ENCODE results near the gene PGAP6. TPM values are rescaled to one million over a fixed set of nuclear protein-coding genes. Genes with fewer than 3 reads are reported as not detected.
A peak's percentile ranks its signal among the peaks of the same experiment; 100 is the strongest.
"Not testable (repeated sequence)": the region's sequence is repeated elsewhere in the genome, so short reads cannot be mapped to it uniquely, and the experiment has no call there.

Gene PGAP6
- total RNA-seq, 2 experiments from 2014 or later, result 59.2 to 59.9 TPM

- ChIA-PET CTCF (no interaction called here), POLR2A (interaction anchor here (0.6 to 3.2 kb wide), 4 partner anchors 10 to 408 kb away, joined by 3 to 23 read pairs (median 3); partner anchors contain the start of genes CHTF18, MRPL28 and RPUSD1)
- H3K9me3 Mint-ChIP-seq, result no peaks in the 10 kb centered on the region
- peaks cover 24% of the 10 kb centered on the region for H3K4me1 Mint-ChIP-seq
- peak overlapping the region; percentile 79 for H3K4me3 Mint-ChIP-seq
- H3K36me3 Mint-ChIP-seq (ENCODE audit: low read depth), result peaks cover 5% of the 10 kb centered on the region
- peak overlapping the region; percentile 86 for H3K27ac Mint-ChIP-seq
- H3K27me3 Mint-ChIP-seq, result peaks cover 10% of the 10 kb centered on the region
- DNase-seq, result no peak
Measured at GRCh38 chr16:380762-381011, 1.1 kb downstream of the PGAP6 start.

DNA sequence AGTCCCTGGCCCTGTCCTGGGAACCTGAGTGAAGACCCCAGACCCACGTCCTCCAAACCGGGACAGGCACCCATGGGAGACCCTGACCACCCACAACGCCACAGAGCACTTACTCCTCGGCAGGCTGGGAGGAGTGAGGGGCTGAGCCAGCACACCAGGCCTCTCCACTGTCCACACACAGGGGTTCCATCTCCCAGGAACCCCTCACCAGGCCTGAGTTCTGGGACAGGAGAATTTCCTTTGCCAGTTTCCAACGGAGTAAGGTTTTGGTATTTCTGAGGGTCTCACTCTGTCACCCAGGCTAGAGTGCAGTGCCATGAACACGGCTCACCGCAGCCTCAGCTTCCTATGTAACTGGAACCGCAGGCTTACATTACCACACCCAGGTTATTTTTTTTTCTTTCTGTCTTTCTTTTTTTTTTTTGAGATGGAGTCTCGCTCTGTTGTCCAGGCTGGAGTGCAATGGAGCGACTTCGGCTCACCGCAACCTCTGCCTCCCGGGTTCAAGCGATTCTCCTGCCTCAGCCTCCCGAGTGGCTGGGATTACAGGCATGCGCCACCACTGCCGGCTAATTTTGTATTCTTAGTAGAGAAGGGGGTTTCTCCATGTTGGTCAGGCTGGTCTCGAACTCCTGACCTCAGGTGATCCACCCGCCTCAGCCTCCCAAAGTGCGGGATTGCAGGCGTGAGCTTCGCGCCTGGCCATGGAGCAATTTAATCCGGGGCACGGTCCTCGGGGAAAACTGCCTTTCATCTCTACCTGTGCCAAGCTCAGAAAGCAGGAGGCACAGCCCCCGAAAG lies 1.6 kb downstream of the PGAP6 start:
- peak; percentile 47 for DNase-seq
- peaks cover 10% of the 10 kb centered on the region for H3K27me3 Mint-ChIP-seq
- H3K9me3 Mint-ChIP-seq, result no peaks in the 10 kb centered on the region
- ChIA-PET POLR2A (interaction anchor here (0.6 to 3.2 kb wide), 5 partner anchors 9 to 408 kb away, joined by 3 to 23 read pairs (median 3); partner anchors contain the start of genes CHTF18, DECR2, MRPL28 and RPUSD1), CTCF (no interaction called here)
- H3K4me3 Mint-ChIP-seq, result peak overlapping the region; percentile 79
- peaks cover 24% of the 10 kb centered on the region for H3K4me1 Mint-ChIP-seq
- H3K27ac Mint-ChIP-seq, result peak overlapping the region; percentile 86
- H3K36me3 Mint-ChIP-seq (ENCODE audit: low read depth), result peaks cover 5% of the 10 kb centered on the region

DNA sequence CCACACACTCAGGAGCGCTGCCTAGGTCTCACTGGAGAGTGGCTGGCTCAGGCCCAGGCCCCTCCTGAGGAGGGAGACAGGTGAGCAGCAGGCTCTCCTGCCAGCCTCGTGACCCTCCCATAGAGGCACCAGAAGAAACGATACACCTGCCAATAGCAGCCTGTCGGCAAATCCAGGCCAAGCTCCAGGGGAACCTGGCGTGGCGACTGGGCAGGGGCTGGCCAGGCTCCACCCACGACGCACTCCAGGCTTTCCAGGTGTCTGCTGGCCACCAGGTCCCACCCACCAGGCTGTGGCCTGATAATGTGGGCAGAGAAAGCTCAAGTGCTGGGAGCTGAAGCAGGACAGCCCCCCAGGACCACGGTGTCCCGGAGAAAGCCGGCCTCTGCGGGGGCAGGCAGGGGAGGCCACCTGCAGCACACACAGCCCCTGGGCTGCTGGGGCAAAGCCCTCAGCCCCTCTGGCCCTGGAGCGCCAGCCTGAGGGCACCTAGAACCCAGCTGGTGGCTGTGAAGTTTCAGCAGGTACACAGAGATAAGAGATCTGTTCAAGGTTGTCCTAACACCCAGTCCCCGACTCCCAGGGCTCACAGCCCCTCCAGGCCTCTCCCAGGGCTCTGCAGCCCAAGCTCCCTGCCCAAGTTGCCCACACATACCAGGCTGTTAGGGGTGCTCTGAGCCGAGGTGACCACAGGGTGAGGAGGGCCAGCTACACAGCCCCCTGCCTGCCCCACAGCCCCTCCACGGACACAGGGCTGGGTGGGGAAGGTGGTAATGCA lies 2.4 kb downstream of the PGAP6 start:
- Mint-ChIP-seq H3K9me3 (no peaks in the 10 kb centered on the region), H3K36me3 (ENCODE audit: low read depth) (peaks cover 5% of the 10 kb centered on the region), H3K4me3 (peak overlapping the region; percentile 79), H3K27ac (peak overlapping the region; percentile 86), H3K4me1 (peaks cover 24% of the 10 kb centered on the region), H3K27me3 (peaks cover 10% of the 10 kb centered on the region)
- ChIA-PET POLR2A (interaction anchor here (0.8 to 0.9 kb wide), 2 partner anchors 9 to 22 kb away, joined by 3 read pairs; partner anchors contain the start of genes DECR2 and MRPL28), CTCF (no interaction called here)
- DNase-seq, result no peak

DNA sequence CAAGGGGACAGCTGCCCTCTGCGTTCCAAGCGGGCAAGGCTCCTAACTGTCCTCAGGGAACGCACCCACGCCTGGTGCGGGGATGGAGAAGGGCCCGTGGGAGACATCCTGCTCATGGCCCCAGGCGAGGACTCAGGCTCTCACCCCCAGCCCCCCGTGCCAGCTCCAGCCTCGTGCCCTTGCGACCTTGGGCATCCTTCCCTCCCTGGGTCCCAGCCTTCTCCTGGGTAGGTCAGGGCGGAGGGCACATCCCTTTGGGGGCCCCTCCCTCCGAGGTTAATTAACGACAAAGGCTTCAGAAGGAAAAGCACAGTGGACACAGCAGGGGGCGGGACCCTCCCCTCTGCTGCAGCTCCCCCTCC lies 3.0 kb downstream of the PGAP6 start:
- Mint-ChIP-seq H3K27me3 (peaks cover 10% of the 10 kb centered on the region), H3K9me3 (no peaks in the 10 kb centered on the region), H3K4me1 (peaks cover 24% of the 10 kb centered on the region), H3K4me3 (no peak overlapping the region), H3K27ac (no peak overlapping the region), H3K36me3 (ENCODE audit: low read depth) (peaks cover 5% of the 10 kb centered on the region)
- POLR2A ChIA-PET, result no interaction called here
- DNase-seq, result no peak
- CTCF ChIA-PET, result no interaction called here

DNA sequence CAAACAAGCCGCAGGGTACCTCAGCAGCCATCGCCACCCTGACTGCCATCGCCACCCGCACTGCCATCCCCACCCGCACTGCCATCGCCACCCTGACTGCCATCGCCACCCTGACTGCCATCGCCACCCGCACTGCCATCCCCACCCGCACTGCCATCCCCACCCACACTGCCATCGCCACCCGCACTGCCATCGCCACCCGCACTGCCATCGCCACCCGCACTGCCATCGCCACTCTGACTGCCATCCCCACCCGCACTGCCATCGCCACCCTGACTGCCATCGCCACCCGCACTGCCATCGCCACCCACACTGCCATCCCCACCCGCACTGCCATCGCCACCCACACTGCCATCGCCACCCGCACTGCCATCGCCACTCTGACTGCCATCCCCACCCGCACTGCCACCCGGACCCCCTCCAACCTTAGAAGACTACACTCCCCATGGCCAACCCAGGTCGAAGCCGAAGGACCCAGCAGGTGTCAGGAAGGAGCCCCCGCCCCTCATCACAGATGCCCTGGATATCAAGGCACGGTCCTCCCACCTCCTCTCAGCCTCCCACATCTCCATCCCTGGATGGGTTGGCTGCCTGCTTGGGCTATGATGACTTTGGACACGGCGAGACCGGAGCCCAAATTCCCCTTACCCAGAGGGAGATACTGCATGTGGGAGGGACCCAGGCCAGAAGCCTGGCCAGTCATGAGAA lies 3.5 kb downstream of the PGAP6 start:
- CTCF ChIA-PET; H3K36me3 Mint-ChIP-seq (ENCODE audit: low read depth); DNase-seq; POLR2A ChIA-PET; H3K4me3 Mint-ChIP-seq; H3K27me3 Mint-ChIP-seq; H3K27ac Mint-ChIP-seq; H3K9me3 Mint-ChIP-seq: not testable (repeated sequence)
- peaks cover 20% of the 10 kb centered on the region for H3K4me1 Mint-ChIP-seq

DNA sequence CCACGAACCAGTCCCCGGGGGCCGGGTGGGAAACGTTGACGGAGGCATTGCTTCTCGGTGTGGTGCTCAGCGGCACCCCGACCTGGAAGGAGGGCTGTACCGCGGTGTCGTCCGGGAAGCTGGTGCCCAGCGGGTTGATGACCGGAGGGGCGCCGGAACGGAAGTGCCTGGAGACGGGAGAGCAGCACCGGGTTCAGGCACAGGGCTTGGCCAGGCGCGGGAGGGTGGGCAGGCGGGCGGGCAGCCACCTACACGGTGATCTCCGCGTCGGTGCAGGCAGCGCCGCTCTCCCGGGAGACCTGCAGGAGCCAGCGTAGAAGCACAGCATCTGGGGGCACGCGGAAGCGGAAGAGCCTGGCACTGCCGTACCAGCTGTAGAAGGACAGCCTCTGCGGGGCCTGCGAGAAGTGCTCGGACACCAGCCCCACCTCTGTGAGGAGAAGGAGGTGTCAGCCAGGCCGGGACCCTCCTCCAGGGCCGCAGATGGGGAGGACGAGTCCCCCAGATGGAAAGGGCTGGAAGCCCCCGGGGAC lies 4.3 kb downstream of the PGAP6 start:
- ChIA-PET POLR2A (no interaction called here), CTCF (no interaction called here)
- no peak overlapping the region for H3K27ac Mint-ChIP-seq
- no peak for DNase-seq
- H3K9me3 Mint-ChIP-seq, result no peaks in the 10 kb centered on the region
- no peak overlapping the region for H3K4me3 Mint-ChIP-seq
- H3K27me3 Mint-ChIP-seq, result peaks cover 2% of the 10 kb centered on the region
- H3K36me3 Mint-ChIP-seq (ENCODE audit: low read depth), result peaks cover 9% of the 10 kb centered on the region
- H3K4me1 Mint-ChIP-seq, result peaks cover 12% of the 10 kb centered on the region

GRCh38 chr16:376817-377418 lies 4.9 kb downstream of the PGAP6 start:
- POLR2A ChIA-PET, result no interaction called here
- Mint-ChIP-seq H3K4me3 (no peak overlapping the region), H3K36me3 (ENCODE audit: low read depth) (peaks cover 10% of the 10 kb centered on the region), H3K27me3 (no peaks in the 10 kb centered on the region), H3K27ac (no peak overlapping the region), H3K4me1 (peaks cover 11% of the 10 kb centered on the region), H3K9me3 (no peaks in the 10 kb centered on the region)
- no peak for DNase-seq
- CTCF ChIA-PET, result no interaction called here

- Mint-ChIP-seq H3K36me3 (ENCODE audit: low read depth) (peaks cover 12% of the 10 kb centered on the region), H3K4me3 (no peak overlapping the region), H3K4me1 (peaks cover 14% of the 10 kb centered on the region), H3K27ac (no peak overlapping the region), H3K27me3 (no peaks in the 10 kb centered on the region), H3K9me3 (no peaks in the 10 kb centered on the region)
- DNase-seq, result no peak
- CTCF ChIA-PET, result no interaction called here
- POLR2A ChIA-PET, result no interaction called here
Measured at GRCh38 chr16:375927-376816, 5.6 kb downstream of the PGAP6 start.

GRCh38 chr16:375212-375611 lies 6.6 kb downstream of the PGAP6 start:
- Mint-ChIP-seq H3K27ac (no peak overlapping the region), H3K27me3 (no peaks in the 10 kb centered on the region), H3K9me3 (no peaks in the 10 kb centered on the region), H3K36me3 (ENCODE audit: low read depth) (peaks cover 14% of the 10 kb centered on the region), H3K4me3 (no peak overlapping the region), H3K4me1 (peaks cover 18% of the 10 kb centered on the region)
- CTCF ChIA-PET, result no interaction called here
- POLR2A ChIA-PET, result no interaction called here
- DNase-seq, result no peak

GRCh38 chr16:374616-374926 lies 7.2 kb downstream of the PGAP6 start:
- peaks cover 11% of the 10 kb centered on the region for H3K36me3 Mint-ChIP-seq (ENCODE audit: low read depth)
- H3K27me3 Mint-ChIP-seq, result no peaks in the 10 kb centered on the region
- no peaks in the 10 kb centered on the region for H3K9me3 Mint-ChIP-seq
- DNase-seq, result no peak
- no peak overlapping the region for H3K27ac Mint-ChIP-seq
- H3K4me1 Mint-ChIP-seq, result peaks cover 19% of the 10 kb centered on the region
- no peak overlapping the region for H3K4me3 Mint-ChIP-seq
- ChIA-PET CTCF (no interaction called here), POLR2A (no interaction called here)

DNA sequence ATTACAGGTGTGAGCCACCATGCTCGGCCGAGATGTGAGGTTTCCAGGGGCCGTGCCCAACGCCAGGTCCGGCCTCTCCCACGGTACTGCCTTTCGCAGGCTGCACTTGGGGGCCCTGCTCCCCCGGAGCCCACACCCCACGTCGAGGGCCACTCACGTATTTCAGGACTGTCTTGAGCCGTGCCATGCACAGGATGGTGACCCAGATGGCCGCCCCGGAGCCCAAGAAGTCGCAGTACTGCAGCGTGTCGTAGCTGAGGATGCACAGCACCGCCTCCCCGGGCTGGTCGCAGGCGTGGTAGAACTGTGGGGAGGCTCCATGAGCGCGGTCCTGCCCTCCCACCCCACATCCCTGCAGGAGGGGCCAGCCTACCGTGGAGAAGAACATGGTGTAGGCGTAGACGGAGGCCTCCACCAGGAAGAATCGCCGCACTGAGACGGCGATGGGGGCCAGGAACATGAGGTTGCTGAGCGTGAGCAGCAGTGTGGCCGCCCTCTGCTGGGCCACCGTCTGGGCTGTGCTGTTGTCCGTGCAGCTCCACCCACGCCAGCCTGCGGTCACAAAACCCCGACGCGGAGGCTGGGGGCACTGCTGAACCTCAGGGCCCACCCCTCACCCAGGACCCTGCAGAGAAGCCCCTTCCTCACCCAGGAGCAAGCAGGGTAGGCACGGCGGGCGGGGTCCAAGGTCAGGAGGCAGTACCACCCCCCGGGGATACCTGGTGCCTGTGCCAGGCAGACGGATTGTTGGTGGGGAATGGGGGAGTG lies 7.7 kb downstream of the PGAP6 start:
- Mint-ChIP-seq H3K4me3 (no peak overlapping the region), H3K9me3 (no peaks in the 10 kb centered on the region), H3K4me1 (peaks cover 20% of the 10 kb centered on the region), H3K36me3 (ENCODE audit: low read depth) (peaks cover 11% of the 10 kb centered on the region), H3K27ac (no peak overlapping the region), H3K27me3 (no peaks in the 10 kb centered on the region)
- POLR2A ChIA-PET, result no interaction called here
- DNase-seq, result no peak
- CTCF ChIA-PET, result no interaction called here

GRCh38 chr16:373020-373598 lies 8.7 kb downstream of the PGAP6 start:
- Mint-ChIP-seq H3K9me3 (no peaks in the 10 kb centered on the region), H3K4me1 (peaks cover 18% of the 10 kb centered on the region), H3K27ac (no peak overlapping the region), H3K36me3 (ENCODE audit: low read depth) (peaks cover 11% of the 10 kb centered on the region), H3K4me3 (no peak overlapping the region), H3K27me3 (no peaks in the 10 kb centered on the region)
- ChIA-PET POLR2A (no interaction called here), CTCF (no interaction called here)
- DNase-seq, result no peak
